ENCODE data around the gene VEPH1. TPM values are rescaled to one million over a fixed set of nuclear protein-coding genes. Genes with fewer than 3 reads are reported as not detected.

Gene VEPH1
- total and polyA plus RNA-seq, 9 of the 15 experiments (the other 6 are each of a cell fraction or from before 2014, with no cell fraction given): 4.5 to 15.6 (median 5.8) TPM

- TF ChIP-seq E2F1 (CRISPR knock-in tag; IDR thresholded peaks at IDR 0.05) (no peak), FOXO4 (CRISPR knock-in tag; IDR thresholded peaks at IDR 0.05) (no peak), ZNF232 (CRISPR knock-in tag; IDR thresholded peaks at IDR 0.05) (no peak), ZBTB43 (CRISPR knock-in tag; IDR thresholded peaks at IDR 0.05) (no peak), PRPF4 (IDR thresholded peaks at IDR 0.05; ENCODE audit: insufficient read depth, low read depth, low read length, poor library complexity, severe bottlenecking) (no peak)
These were observed 155.5 kb downstream of the VEPH1 start (continued) for GRCh38 chr3:157347577-157348303.
